Astrocyte of the cerebellum (primary cell): ENCODE data around the gene COL6A6.

Experiments used
- DNase-seq: peaks from one replicate; pipeline ENCODE4 v3.0.0-alpha.2; 2011; ENCODE audit warnings: low read depth
- H3K4me3 ChIP-seq: 2 replicates; pipeline ENCODE4 v1.5.1; 2011; ENCODE audit warnings: mild to moderate bottlenecking, low read depth, low read length, moderate library complexity
- CTCF ChIP-seq: IDR thresholded peaks from 2 replicates; pipeline ENCODE4 v1.5.1; 2012; ENCODE audit warnings: low read length, low read depth, moderate library complexity, mild to moderate bottlenecking; ENCODE audit errors: missing control alignments
- in situ Hi-C: cut with HindIII; loops from 2 replicates; pipeline ENCODE4 v1.10.0; 2017; ENCODE audit warnings: low sequenced_read_pairs

COL6A6 gene

GRCh38 chr3:130488769-130489450 is 28.1 kb upstream of the COL6A6 start:
- no peak overlapping the region for H3K4me3 ChIP-seq
- no peak for DNase-seq
- TF ChIP-seq CTCF: no peak
- in situ Hi-C loops: no loop called here

- in situ Hi-C loops: no loop called here
- DNase-seq: no peak
- TF ChIP-seq CTCF: no peak
- no peak overlapping the region for H3K4me3 ChIP-seq
Observed at GRCh38 chr3:130490241-130490640, 26.7 kb upstream of the COL6A6 start.

GRCh38 chr3:130491431-130491830 is 25.5 kb upstream of the COL6A6 start:
- no peak overlapping the region for H3K4me3 ChIP-seq
- DNase-seq: no peak
- in situ Hi-C loops: no loop called here
- TF ChIP-seq CTCF: no peak

GRCh38 chr3:130504701-130505100 is 12.3 kb upstream of the COL6A6 start:
- DNase-seq: no peak
- no peak for TF ChIP-seq CTCF
- no peak overlapping the region for H3K4me3 ChIP-seq
- in situ Hi-C loops: no loop called here

GRCh38 chr3:130506031-130506430 is 10.9 kb upstream of the COL6A6 start:
- TF ChIP-seq CTCF: no peak
- H3K4me3 ChIP-seq: no peak overlapping the region
- in situ Hi-C loops: no loop called here
- no peak for DNase-seq

- no peak for TF ChIP-seq CTCF
- H3K4me3 ChIP-seq: no peak overlapping the region
- in situ Hi-C loops: no loop called here
- no peak for DNase-seq
Observed at GRCh38 chr3:130507746-130508145, 9.2 kb upstream of the COL6A6 start.
